Activated CD8-positive, alpha-beta memory T cell treated with anti-CD3 and anti-CD28 coated beads for 4 hours (primary cell): ENCODE data around the gene MCRIP2.

Source experiments
- DNase-seq, 2 donors: peaks; one replicate each; pipeline ENCODE4 v3.0.0-alpha.2; 2020; ENCODE audit warnings: low read depth in 2 of 2

Gene MCRIP2

GRCh38 chr16:631808-632358 is 9.7 kb upstream of the MCRIP2 start:
- no peak for DNase-seq

GRCh38 chr16:632486-633335 is 8.9 kb upstream of the MCRIP2 start:
- no peak for DNase-seq

- no peak for DNase-seq
Measured at GRCh38 chr16:633336-634050, 8.1 kb upstream of the MCRIP2 start.

GRCh38 chr16:634051-634670 is 7.5 kb upstream of the MCRIP2 start:
- no peak for DNase-seq

- DNase-seq = no peak
Measured at GRCh38 chr16:634996-635395, 6.6 kb upstream of the MCRIP2 start.

GRCh38 chr16:635573-636205 is 5.9 kb upstream of the MCRIP2 start:
- no peak for DNase-seq

- peak; percentile 84 to 85 for DNase-seq
Measured at GRCh38 chr16:636206-637080, 5.2 kb upstream of the MCRIP2 start, which contains the start of gene METTL26. Gene METTL26 (minus strand): TSS chr16:636305. CDS start chr16:636290, 15 bp downstream.

GRCh38 chr16:637081-638018 is 4.3 kb upstream of the MCRIP2 start:
- DNase-seq = peak; percentile 72 to 80

GRCh38 chr16:638034-638543 is 3.5 kb upstream of the MCRIP2 start:
- DNase-seq = no peak

- no peak for DNase-seq
Measured at GRCh38 chr16:638836-639235, 2.8 kb upstream of the MCRIP2 start.

GRCh38 chr16:640614-641013 is 1.0 kb upstream of the MCRIP2 start:
- no peak for DNase-seq

GRCh38 chr16:642189-643049 is 791 bp downstream of the MCRIP2 start:
- DNase-seq = no peak

GRCh38 chr16:643050-643368 is 1.4 kb downstream of the MCRIP2 start:
- no peak for DNase-seq

GRCh38 chr16:644556-644955 is 2.9 kb downstream of the MCRIP2 start:
- no peak for DNase-seq

- no peak for DNase-seq
Measured at GRCh38 chr16:645852-646678, 4.4 kb downstream of the MCRIP2 start.

GRCh38 chr16:646679-647172 is 5.1 kb downstream of the MCRIP2 start:
- no peak for DNase-seq

- no peak for DNase-seq
Measured at GRCh38 chr16:647173-647902, 5.7 kb downstream of the MCRIP2 start.
